ENCODE measurements around the gene C1orf232.

C1orf232 gene

GRCh38 chr1:26175346-26175745, 6.6 kb upstream of the C1orf232 start:
- H3K4me1 ChIP-seq = no peaks in the 10 kb centered on the region
- H3K9me3 ChIP-seq = no peaks in the 10 kb centered on the region
- H3K4me3 ChIP-seq (ENCODE audit: low read depth, low read length) = no peak overlapping the region
- 0 out of 2 replicates have a peak, but pooled peaks cover 3% of the 10 kb centered on the region for H3K36me3 ChIP-seq
- H3K27me3 ChIP-seq = no peaks in the 10 kb centered on the region
- no peak for TF ChIP-seq CTCF (IDR thresholded peaks at IDR 0.05; ENCODE audit: low read depth, low read length)
- DNase-seq = no peak

- H3K9me3 ChIP-seq = no peaks in the 10 kb centered on the region
- no peaks in the 10 kb centered on the region for H3K27me3 ChIP-seq
- TF ChIP-seq CTCF (IDR thresholded peaks at IDR 0.05; ENCODE audit: low read depth, low read length) = no peak
- H3K4me1 ChIP-seq = no peaks in the 10 kb centered on the region; the same call in 1 of the 2 replicates
- 0 out of 2 replicates have a peak, but pooled peaks cover 3% of the 10 kb centered on the region for H3K36me3 ChIP-seq
- DNase-seq = no peak
- H3K4me3 ChIP-seq (ENCODE audit: low read depth, low read length) = peak within 1 kb of the TSS; percentile 75
Measured at GRCh38 chr1:26171084-26172072, 2.6 kb upstream of the C1orf232 start, which contains the start of gene ZNF593OS. TSS of gene ZNF593OS (minus strand) at chr1:26171832. CDS start at chr1:26171661, 171 bp downstream.

GRCh38 chr1:26170472-26170821, 1.7 kb upstream of the C1orf232 start:
- TF ChIP-seq CTCF (IDR thresholded peaks at IDR 0.05; ENCODE audit: low read depth, low read length) = no peak
- Histone ChIP-seq H3K4me3 (ENCODE audit: low read depth, low read length) (peak overlapping the region; percentile 75), H3K27me3 (no peaks in the 10 kb centered on the region), H3K36me3 (0 out of 2 replicates have a peak, but pooled peaks cover 3% of the 10 kb centered on the region), H3K9me3 (no peaks in the 10 kb centered on the region), H3K4me1 (no peaks in the 10 kb centered on the region; the same call in 1 of the 2 replicates)
- no peak for DNase-seq

GRCh38 chr1:26169669-26170471, 1.1 kb upstream of the C1orf232 start, which contains the start of gene ZNF593:
TSS of gene ZNF593 (plus strand) at chr1:26169908. CDS start at chr1:26169984, 76 bp downstream.
- Histone ChIP-seq H3K36me3 (0 out of 2 replicates have a peak, but pooled peaks cover 3% of the 10 kb centered on the region), H3K27me3 (no peaks in the 10 kb centered on the region), H3K9me3 (no peaks in the 10 kb centered on the region), H3K4me3 (ENCODE audit: low read depth, low read length) (peak within 1 kb of the TSS; percentile 75), H3K4me1 (no peaks in the 10 kb centered on the region; the same call in 1 of the 2 replicates)
- peak; percentile 85 for DNase-seq
- TF ChIP-seq CTCF (IDR thresholded peaks at IDR 0.05; ENCODE audit: low read depth, low read length) = peak; percentile 65

GRCh38 chr1:26169198-26169554, 413 bp upstream of the C1orf232 start:
- TF ChIP-seq CTCF (IDR thresholded peaks at IDR 0.05; ENCODE audit: low read depth, low read length) = no peak
- Histone ChIP-seq H3K4me3 (ENCODE audit: low read depth, low read length) (no peak overlapping the region; the same call in 1 of the 2 replicates), H3K27me3 (no peaks in the 10 kb centered on the region), H3K36me3 (0 out of 2 replicates have a peak, but pooled peaks cover 3% of the 10 kb centered on the region), H3K9me3 (no peaks in the 10 kb centered on the region), H3K4me1 (no peaks in the 10 kb centered on the region; the same call in 1 of the 2 replicates)
- DNase-seq = no peak

Data from BE2C (cell line).